HepG2 (cell line): Measurements from ENCODE around the gene ZKSCAN3. TPM values are rescaled to one million over a fixed set of nuclear protein-coding genes. Genes with fewer than 3 reads are reported as not detected.

Experiments
- ATAC-seq: fragments of 200-7000 bp; cut with Tn5 transposase; 3 replicates; pipeline ENCODE4 v1.9.1; 2020; ENCODE audit warnings: mild to moderate bottlenecking, moderate library complexity
- BruUV-seq: library from RNA; stranded (reverse); fragments of 400-500 nt; replicated peaks from 2 replicates; lab custom pipeline; 2021; lab: Mats Ljungman, UMichigan
- CTCF ChIA-PET: fragments of 300-600 bp; formaldehyde crosslinking; extraction: SDS; loops from one replicate; lab custom pipeline; 2021; ENCODE audit warnings: low total read pairs, inconsistent platforms, low intra/inter-chr PET ratio; lab: Yijun Ruan, JAX
- POLR2A ChIA-PET: fragments of 350-600 bp; sonication (Branson Sonifier 250); formaldehyde crosslinking; loops from one replicate; lab custom pipeline; 2020; ENCODE audit warnings: antibody characterized with exemption, inconsistent platforms; lab: Yijun Ruan, JAX
- DNase-seq: peaks from one replicate; pipeline ENCODE4 v3.0.0-alpha.2; 2015; ENCODE audit warnings: low spot score
- FAIRE-seq: peaks from 3 replicates; lab custom pipeline; 2011; peaks lifted over from hg19 to GRCh38; lab: Jason Lieb, UNC
- H2AFZ ChIP-seq: one replicate; pipeline ENCODE4 v1.6.1; 2011; ENCODE audit warnings: low read length, inconsistent platforms
- H3K27ac ChIP-seq: fragments of 300-600 bp; 3 replicates; pipeline ENCODE4 v1.8.0; 2011; ENCODE audit warnings: mixed run types, mild to moderate bottlenecking, mixed read lengths, low read length, inconsistent platforms; ENCODE audit not compliant: insufficient read depth; ENCODE audit errors: extremely low read length
- H3K27me3 ChIP-seq, 2 experiments: fragments of 200-600 bp in 1 of 2; 2 replicates in 1 of 2; 3 replicates in 1 of 2; pipeline versions ENCODE4 v1.6.0 to v1.8.0; 2011; ENCODE audit warnings: low read length in 2 of 2, mild to moderate bottlenecking in 2 of 2, moderate library complexity in 2 of 2, inconsistent platforms in 1 of 2; ENCODE audit not compliant: insufficient read depth in 2 of 2, control insufficient read depth in 1 of 2
- H3K36me3 ChIP-seq, 2 experiments: fragments of 200-600 bp in 1 of 2; replicated peaks in 1 of 2; 2 replicates in 1 of 2; 3 replicates in 1 of 2; pipeline versions ENCODE4 v1.5.1 to v1.8.0; 2011; ENCODE audit warnings: low read length in 2 of 2, inconsistent platforms in 1 of 2; ENCODE audit not compliant: insufficient read depth in 2 of 2, control insufficient read depth in 1 of 2
- H3K4me1 ChIP-seq: 2 replicates; pipeline ENCODE4 v1.5.1; 2012; ENCODE audit warnings: low read length, inconsistent platforms; ENCODE audit not compliant: insufficient read depth
- H3K4me2 ChIP-seq: 2 replicates; pipeline ENCODE4 v1.6.0; 2011; ENCODE audit warnings: low read depth, low read length, inconsistent platforms
- H3K4me3 ChIP-seq, 3 experiments: fragments of 200-600 bp in 1 of 3; sonication (generic), shearing (Covaris generic) in 1 of 3; replicated peaks in 1 of 3; 2 replicates each; pipeline ENCODE4 v1.5.1; 2011 to 2016; ENCODE audit warnings: low read length in 3 of 3, inconsistent platforms in 2 of 3, low read depth in 2 of 3, mild to moderate bottlenecking in 2 of 3, control low read depth in 1 of 3, mixed read lengths in 1 of 3; ENCODE audit not compliant: insufficient read depth in 1 of 3
- H3K79me2 ChIP-seq: one replicate; pipeline ENCODE4 v1.6.1; 2011; ENCODE audit warnings: low read length, inconsistent platforms; ENCODE audit not compliant: insufficient read depth
- H3K9ac ChIP-seq: 2 replicates; pipeline ENCODE4 v1.6.0; 2011; ENCODE audit warnings: mild to moderate bottlenecking, low read depth, low read length, inconsistent platforms; ENCODE audit not compliant: insufficient read depth
- H3K9me3 ChIP-seq: 2 replicates; pipeline ENCODE4 v1.5.1; 2012; ENCODE audit warnings: mild to moderate bottlenecking, low read length
- H4K20me1 ChIP-seq: 2 replicates; pipeline ENCODE4 v1.6.0; 2011; ENCODE audit warnings: inconsistent platforms, mild to moderate bottlenecking, low read length, moderate library complexity; ENCODE audit not compliant: insufficient read depth
- ARID4A ChIP-seq: sonication (generic); formaldehyde crosslinking; IDR thresholded peaks from 2 replicates; pipeline ENCODE4 v1.5.0; 2020; ENCODE audit warnings: mild to moderate bottlenecking, missing genetic modification reagents, borderline replicate concordance
- FOSL2 ChIP-seq: sonication (generic); formaldehyde crosslinking; IDR thresholded peaks from 2 replicates; pipeline ENCODE4 v1.4.0; 2020; ENCODE audit warnings: missing genetic modification reagents
- FOXK2 ChIP-seq: fragments of 450-650 bp; IDR thresholded peaks from 2 replicates; pipeline ENCODE4 v1.6.1; 2016
- FUBP1 ChIP-seq: sonication (generic); formaldehyde crosslinking; IDR thresholded peaks from 2 replicates; pipeline ENCODE4 v1.5.1; 2020; ENCODE audit warnings: missing genetic modification reagents, mild to moderate bottlenecking, borderline replicate concordance
- GABPB1 ChIP-seq: IDR thresholded peaks from 2 replicates; pipeline ENCODE4 v1.6.1; 2016; ENCODE audit warnings: mild to moderate bottlenecking, missing genetic modification reagents, moderate library complexity, missing compliant biosample characterization
- KLF9 ChIP-seq: IDR thresholded peaks from 2 replicates; pipeline ENCODE4 v1.6.1; 2016; ENCODE audit warnings: low read depth
- MED1 ChIP-seq: sonication (generic); formaldehyde crosslinking; IDR thresholded peaks from 2 replicates; pipeline ENCODE4 v1.4.0; 2020; ENCODE audit warnings: missing genetic modification reagents
- NFE2L2 ChIP-seq: fragments of 150-350 bp; IDR thresholded peaks from 2 replicates; pipeline ENCODE4 v1.6.1; 2014; ENCODE audit warnings: low read length
- RBFOX2 ChIP-seq: fragments of 200-400 bp; formaldehyde crosslinking; IDR thresholded peaks from 2 replicates; pipeline ENCODE4 v1.6.1; 2017; ENCODE audit warnings: low read depth, mild to moderate bottlenecking, low read length
- SAP130 ChIP-seq: IDR thresholded peaks from 2 replicates; pipeline ENCODE4 v1.6.1; 2016; ENCODE audit warnings: low read depth
- SOX13 ChIP-seq, 3 experiments: fragments of 450-650 bp in 1 of 3; sonication (generic) in 1 of 3; formaldehyde crosslinking in 1 of 3; IDR thresholded peaks in 2 of 3; conservative IDR thresholded peaks in 1 of 3; 2 replicates each; pipeline versions ENCODE4 v1.5.0 to v1.6.1; 2016 to 2020; ENCODE audit warnings: antibody characterized with exemption in 1 of 3, mild to moderate bottlenecking in 1 of 3, missing compliant biosample characterization in 1 of 3, missing genetic modification reagents in 1 of 3, moderate library complexity in 1 of 3
- SOX5 ChIP-seq: IDR thresholded peaks from 2 replicates; pipeline ENCODE4 v1.6.1; 2016; ENCODE audit warnings: borderline replicate concordance
- SOX6 ChIP-seq, 2 experiments: fragments of 450-650 bp in 1 of 2; sonication (generic) in 1 of 2; formaldehyde crosslinking in 1 of 2; IDR thresholded peaks; 2 replicates each; pipeline versions ENCODE4 v1.4.0 to v1.6.1; 2017 to 2020; ENCODE audit warnings: antibody characterized with exemption in 1 of 2, mild to moderate bottlenecking in 1 of 2, missing genetic modification reagents in 1 of 2
- ZBTB33 ChIP-seq: sonication (generic); formaldehyde crosslinking; IDR thresholded peaks from 2 replicates; pipeline ENCODE4 v1.4.0; 2020; ENCODE audit warnings: missing genetic modification reagents
- ZFX ChIP-seq: sonication (generic); formaldehyde crosslinking; IDR thresholded peaks from 2 replicates; pipeline ENCODE4 v1.4.0; 2020; ENCODE audit warnings: mild to moderate bottlenecking, low read depth, missing genetic modification reagents, moderate library complexity
- ZSCAN31 ChIP-seq: sonication (generic); formaldehyde crosslinking; IDR thresholded peaks from 2 replicates; pipeline ENCODE4 v1.5.0; 2020; ENCODE audit warnings: low read depth, mild to moderate bottlenecking, missing genetic modification reagents
- WGBS: methylation state at CpG from one replicate; pipeline ENCODE4 v1.1.6; 2017; ENCODE audit warnings: low lambda C conversion rate; 5-methylcytosine and 5-hydroxymethylcytosine counted together
- in situ Hi-C: cut with HindIII; loops from 2 replicates; pipeline ENCODE4 v1.10.0; 2017; ENCODE audit warnings: low pct_unique_long_range_greater_than_20kb; ENCODE audit not compliant: extremely low pct_ligation_motif_present
- intact Hi-C: fragments of 100-400 bp; cut with micrococcal nuclease; formaldehyde crosslinking; loops from one replicate; pipeline ENCODE4 v1.10.0; 2022; ENCODE audit not compliant: unreplicated experiment
- polyA plus RNA-seq, 8 experiments: library from polyadenylated mRNA; depleted of rRNA in 3 of 8; stranded (reverse) in 7 of 8; unstranded in 1 of 8; fragments of >200 nt; fragmentation: Illumina TruSeq in 4 of 8; extraction: Trizol in 4 of 8; gene quantifications; 2 replicates each; pipeline versions ENCODE4 v1.2.1 to v1.2.3, GENCODE V29; 2011 to 2016; ENCODE audit warnings: low read depth in 4 of 8, missing spikeins in 1 of 8, mixed read lengths in 1 of 8; ENCODE audit not compliant: insufficient read depth in 1 of 8
- total RNA-seq, 5 experiments: library from RNA; depleted of rRNA; stranded (reverse); fragments of >200 nt; fragmentation: Illumina TruSeq; extraction: Trizol; gene quantifications; 2 replicates each; pipeline ENCODE4 v1.2.3, GENCODE V29; 2016; ENCODE audit warnings: low read depth in 1 of 5

Gene ZKSCAN3
- total and polyA plus RNA-seq, 2 of the 13 experiments (the other 11 are each of a cell fraction or from before 2014, with no cell fraction given) = 3.3 to 7.4 TPM

GRCh38 chr6:28353981-28354676 is 4.4 kb downstream of the ZKSCAN3 start:
- FAIRE-seq (no peak), DNase-seq (no peak), ATAC-seq (no peak)
- no peaks in the 10 kb centered on the region for H3K9me3 ChIP-seq
- H3K4me2 ChIP-seq = no peak overlapping the region
- no peak overlapping the region for H2AFZ ChIP-seq
- peaks cover 40% of the 10 kb centered on the region for H3K4me1 ChIP-seq
- H3K36me3 ChIP-seq = no peaks in the 10 kb centered on the region
- CTCF ChIA-PET = no interaction called here
- in situ Hi-C loops (no loop called here), intact Hi-C loops (no loop called here)
- no peak overlapping the region for H3K4me3 ChIP-seq
- no TSS peak for BruUV-seq
- H3K27me3 ChIP-seq = no peaks in the 10 kb centered on the region; a peak in 1 of 5 replicates
- H3K9ac ChIP-seq = no peak overlapping the region
- peaks cover 26% of the 10 kb centered on the region for H3K79me2 ChIP-seq
- H3K27ac ChIP-seq = no peak overlapping the region
- WGBS = 92% methylated on average over 11 of the region's 11 CpGs
- no peaks in the 10 kb centered on the region for H4K20me1 ChIP-seq
- POLR2A ChIA-PET = interaction anchor here (1.0 to 3.8 kb wide), 4 partner anchors 18 to 218 kb away, joined by 3 to 35 read pairs (median 8); partner anchors contain the start of genes ZSCAN26 and ZSCAN31
- TF ChIP-seq ARID4A (CRISPR knock-in tag) (0 out of 2 replicates have a peak, but pooled peaks have one; percentile 15), SAP130 (no peak), FUBP1 (CRISPR knock-in tag) (no peak), FOSL2 (CRISPR knock-in tag) (peak; percentile 59), MED1 (CRISPR knock-in tag) (no peak), ZFX (CRISPR knock-in tag) (no peak), KLF9 (CRISPR knock-in tag) (no peak), FOXK2 (no peak), SOX6 (IDR thresholded peaks at IDR 0.05) (no peak), SOX6 (CRISPR knock-in tag; IDR thresholded peaks at IDR 0.05) (peak; percentile 53), NFE2L2 (peak; percentile 51; the same call in 1 of the 2 replicates), ZBTB33 (peak; percentile 65), SOX13 (IDR thresholded peaks at IDR 0.05) (no peak), SOX13 (CRISPR knock-in tag; conservative IDR thresholded peaks at IDR 0.05 in 1 of 2, IDR thresholded peaks at IDR 0.05 in 1 of 2) (peak in 1 of 2 experiments; percentile 78; a peak in 2 of 4 replicates), SOX5 (CRISPR knock-in tag) (peak; percentile 32; the same call in 1 of the 2 replicates), ZSCAN31 (CRISPR knock-in tag) (peak; percentile 100), RBFOX2 (0 out of 2 replicates have a peak, but pooled peaks have one; percentile 24), GABPB1 (CRISPR knock-in tag) (no peak)
